WERI-Rb-1 (cell line): Measurements from ENCODE around the gene FAM171A2.
A peak's percentile ranks its signal among the peaks of the same experiment; 100 is the strongest.
"Not testable (repeated sequence)": the region's sequence is repeated elsewhere in the genome, so short reads cannot be mapped to it uniquely, and the experiment has no call there.

Experiments used
- DNase-seq: peaks from one replicate; pipeline ENCODE4 v3.0.0-alpha.2; 2020
- H3K27ac ChIP-seq: fragments of 250-450 bp; sonication (Bioruptor Pico); 2 replicates; pipeline ENCODE4 v1.5.1; 2020; ENCODE audit warnings: mild to moderate bottlenecking, moderate library complexity
- H3K27me3 ChIP-seq: fragments of 250-450 bp; sonication (Bioruptor Pico); 2 replicates; pipeline ENCODE4 v1.5.1; 2021; ENCODE audit warnings: mild to moderate bottlenecking, low read depth, moderate library complexity; ENCODE audit not compliant: insufficient read depth, severe bottlenecking
- H3K36me3 ChIP-seq: fragments of 250-450 bp; sonication (Bioruptor Pico); 2 replicates; pipeline ENCODE4 v1.5.1; 2020; ENCODE audit warnings: mild to moderate bottlenecking, moderate library complexity
- H3K4me3 ChIP-seq: 2 replicates; pipeline ENCODE4 v1.5.1; 2011; ENCODE audit warnings: low read depth, mild to moderate bottlenecking, control low read depth, low read length
- H3K9me3 ChIP-seq: fragments of 250-450 bp; sonication (Bioruptor Pico); 2 replicates; pipeline ENCODE4 v1.5.1; 2021; ENCODE audit warnings: mild to moderate bottlenecking, moderate library complexity; ENCODE audit not compliant: severe bottlenecking
- CTCF ChIP-seq: IDR thresholded peaks from 2 replicates; pipeline ENCODE4 v1.5.1; 2011; ENCODE audit warnings: low read depth, mild to moderate bottlenecking, control low read depth, inconsistent platforms, low read length

FAM171A2 gene

GRCh38 chr17:44346064-44346844 is 17.4 kb downstream of the FAM171A2 start:
- TF ChIP-seq CTCF, result no peak
- Histone ChIP-seq H3K36me3 (peaks cover 14% of the 10 kb centered on the region), H3K9me3 (no peaks in the 10 kb centered on the region), H3K27me3 (no peaks in the 10 kb centered on the region), H3K4me3 (peak overlapping the region; percentile 80), H3K27ac (no peak overlapping the region)
- peak; percentile 8 for DNase-seq

GRCh38 chr17:44345454-44346026 is 18.1 kb downstream of the FAM171A2 start:
- Histone ChIP-seq H3K4me3 (peak overlapping the region; percentile 80), H3K9me3 (no peaks in the 10 kb centered on the region), H3K36me3 (peaks cover 7% of the 10 kb centered on the region), H3K27ac (peak overlapping the region; percentile 39), H3K27me3 (no peaks in the 10 kb centered on the region)
- peak; percentile 91 for TF ChIP-seq CTCF
- DNase-seq, result peak; percentile 90

- Histone ChIP-seq H3K27ac (peak within 1 kb of the TSS; percentile 54), H3K36me3 (peaks cover 4% of the 10 kb centered on the region; the same call in 1 of the 2 replicates), H3K4me3 (peak within 1 kb of the TSS; percentile 80), H3K27me3 (no peaks in the 10 kb centered on the region), H3K9me3 (no peaks in the 10 kb centered on the region)
- no peak for TF ChIP-seq CTCF
- DNase-seq, result peak; percentile 98
These were observed 18.7 kb downstream of the FAM171A2 start, which contains the start of gene GRN for GRCh38 chr17:44344939-44345453. GRN (plus strand) TSS chr17:44345302; CDS start chr17:44349165, 3,863 bp downstream.

GRCh38 chr17:44343510-44344209 is 20.0 kb downstream of the FAM171A2 start:
- no peaks in the 10 kb centered on the region for H3K36me3 ChIP-seq
- TF ChIP-seq CTCF, result no peak
- DNase-seq, result no peak
- no peak overlapping the region for H3K27ac ChIP-seq
- H3K27me3 ChIP-seq, result no peaks in the 10 kb centered on the region
- H3K4me3 ChIP-seq, result no peak overlapping the region
- H3K9me3 ChIP-seq, result no peaks in the 10 kb centered on the region

- not testable (repeated sequence) for DNase-seq, H3K27me3 ChIP-seq, H3K9me3 ChIP-seq
These were observed 23.1 kb downstream of the FAM171A2 start for GRCh38 chr17:44340553-44340952.

GRCh38 chr17:44338702-44339101 is 25.0 kb downstream of the FAM171A2 start:
- Histone ChIP-seq H3K4me3 (no peak overlapping the region), H3K27me3 (no peaks in the 10 kb centered on the region), H3K36me3 (no peaks in the 10 kb centered on the region), H3K27ac (peak overlapping the region; percentile 36), H3K9me3 (no peaks in the 10 kb centered on the region)
- TF ChIP-seq CTCF, result no peak
- no peak for DNase-seq

More at GRCh38 chr17:44340553-44340952, 23.1 kb downstream of the FAM171A2 start:
- H3K4me3 ChIP-seq, H3K27ac ChIP-seq, H3K36me3 ChIP-seq: not testable (repeated sequence)
